ENCODE results near the gene CEMP1. TPM values are rescaled to one million over a fixed set of nuclear protein-coding genes. Genes with fewer than 3 reads are reported as not detected.

The CEMP1 gene
- polyA plus RNA-seq, 1 experiment, result not detected

GRCh38 chr16:2483939-2484897 is 47.0 kb downstream of the CEMP1 start:
- no peak overlapping the region for H3K4me3 ChIP-seq (ENCODE audit: low read depth, low read length)
- H3K36me3 ChIP-seq (ENCODE audit: control insufficient read depth, insufficient read depth, low read length), result peaks cover 7% of the 10 kb centered on the region
- no peak for TF ChIP-seq CTCF (IDR thresholded peaks at IDR 0.05; ENCODE audit: insufficient read depth, low read depth, low read length)
- CTCF ChIA-PET, result interaction anchor here (0.9 to 8.3 kb wide), 3 partner anchors 17 to 54 kb away, joined by 3 to 63 read pairs (median 4); no protein-coding TSS in a partner anchor
- POLR2A ChIA-PET, result no interaction called here
- DNase-seq (ENCODE audit: low read depth), result no peak
- no peaks in the 10 kb centered on the region for H3K27me3 ChIP-seq (ENCODE audit: control insufficient read depth, insufficient read depth, low read length)

GRCh38 chr16:2482708-2483534 is 48.3 kb downstream of the CEMP1 start:
- no peak for TF ChIP-seq CTCF (IDR thresholded peaks at IDR 0.05; ENCODE audit: insufficient read depth, low read depth, low read length)
- ChIA-PET POLR2A (interaction anchor here (0.6 kb wide), 1 partner anchor 214 kb away, joined by 9 read pairs; no protein-coding TSS in a partner anchor), CTCF (interaction anchor here (0.6 to 8.3 kb wide), 7 partner anchors 10 to 442 kb away, joined by 3 to 63 read pairs (median 4); partner anchors contain the start of gene NTN3)
- peak overlapping the region; percentile 40 for H3K4me3 ChIP-seq (ENCODE audit: low read depth, low read length)
- H3K27me3 ChIP-seq (ENCODE audit: control insufficient read depth, insufficient read depth, low read length), result no peaks in the 10 kb centered on the region
- no peak for DNase-seq (ENCODE audit: low read depth)
- H3K36me3 ChIP-seq (ENCODE audit: control insufficient read depth, insufficient read depth, low read length), result peaks cover 7% of the 10 kb centered on the region

GRCh38 chr16:2482249-2482648 is 49.0 kb downstream of the CEMP1 start:
- DNase-seq (ENCODE audit: low read depth), result no peak
- H3K4me3 ChIP-seq (ENCODE audit: low read depth, low read length), result no peak overlapping the region

GRCh38 chr16:2481676-2482075 is 49.5 kb downstream of the CEMP1 start:
- H3K27me3 ChIP-seq (ENCODE audit: control insufficient read depth, insufficient read depth, low read length), result no peaks in the 10 kb centered on the region
- ChIA-PET POLR2A (no interaction called here), CTCF (interaction anchor here (1.2 to 8.3 kb wide), 2 partner anchors 11 to 20 kb away, joined by 4 to 63 read pairs; no protein-coding TSS in a partner anchor)
- DNase-seq (ENCODE audit: low read depth), result no peak
- H3K36me3 ChIP-seq (ENCODE audit: control insufficient read depth, insufficient read depth, low read length), result peaks cover 7% of the 10 kb centered on the region
- no peak for TF ChIP-seq CTCF (IDR thresholded peaks at IDR 0.05; ENCODE audit: insufficient read depth, low read depth, low read length)
- no peak overlapping the region for H3K4me3 ChIP-seq (ENCODE audit: low read depth, low read length)

More at GRCh38 chr16:2482249-2482648, 49.0 kb downstream of the CEMP1 start:
- Histone ChIP-seq H3K36me3 (ENCODE audit: control insufficient read depth, insufficient read depth, low read length) (peaks cover 7% of the 10 kb centered on the region), H3K27me3 (ENCODE audit: control insufficient read depth, insufficient read depth, low read length) (no peaks in the 10 kb centered on the region)
- TF ChIP-seq CTCF (IDR thresholded peaks at IDR 0.05; ENCODE audit: insufficient read depth, low read depth, low read length), result no peak
- POLR2A ChIA-PET, result interaction anchor here (0.6 kb wide), 1 partner anchor 213 kb away, joined by 9 read pairs; no protein-coding TSS in a partner anchor
- CTCF ChIA-PET, result interaction anchor here (1.1 to 8.3 kb wide), 4 partner anchors 9 to 59 kb away, joined by 4 to 63 read pairs (median 4); no protein-coding TSS in a partner anchor

Data from BJ (cell line).